Karpas-422 (cell line): ENCODE measurements around the gene LRRC74A. TPM values are rescaled to one million over a fixed set of nuclear protein-coding genes. Genes with fewer than 3 reads are reported as not detected.
"Not testable (repeated sequence)": the region's sequence is repeated elsewhere in the genome, so short reads cannot be mapped to it uniquely, and the experiment has no call there.

Experiments
- DNase-seq: peaks from one replicate; pipeline ENCODE4 v3.0.0-alpha.2; 2015
- H2AFZ ChIP-seq: fragments of 200-600 bp; sonication (generic); 2 replicates; pipeline ENCODE4 v1.6.1; 2014; ENCODE audit warnings: antibody characterized with exemption, low read length, mixed read lengths
- H3K27ac ChIP-seq: fragments of 200-600 bp; sonication (generic); 2 replicates; pipeline ENCODE4 v1.5.1; 2014; ENCODE audit warnings: mild to moderate bottlenecking, low read length, moderate library complexity
- H3K27me3 ChIP-seq: fragments of 200-600 bp; sonication (generic); 2 replicates; pipeline ENCODE4 v1.6.1; 2014; ENCODE audit warnings: low read length, mixed read lengths
- H3K36me3 ChIP-seq: fragments of 200-600 bp; sonication (generic); 2 replicates; pipeline ENCODE4 v1.6.1; 2014; ENCODE audit warnings: low read length, mixed read lengths; ENCODE audit not compliant: insufficient read depth
- H3K4me1 ChIP-seq: fragments of 200-600 bp; sonication (generic); 2 replicates; pipeline ENCODE4 v1.6.1; 2014; ENCODE audit warnings: mild to moderate bottlenecking, low read length, mixed read lengths
- H3K4me2 ChIP-seq: fragments of 200-600 bp; sonication (generic); 2 replicates; pipeline ENCODE4 v1.6.1; 2014; ENCODE audit warnings: low read length, low read depth, mild to moderate bottlenecking; ENCODE audit not compliant: poor library complexity, severe bottlenecking
- H3K4me3 ChIP-seq: fragments of 200-600 bp; sonication (generic); 2 replicates; pipeline ENCODE4 v1.5.1; 2014; ENCODE audit warnings: mild to moderate bottlenecking, antibody characterized with exemption, low read length, mixed read lengths
- H3K79me2 ChIP-seq: fragments of 200-600 bp; sonication (generic); 2 replicates; pipeline ENCODE4 v1.6.1; 2014; ENCODE audit warnings: mild to moderate bottlenecking, low read length, mixed read lengths
- H3K9ac ChIP-seq: fragments of 200-600 bp; sonication (generic); 2 replicates; pipeline ENCODE4 v1.6.0; 2014; ENCODE audit warnings: low read length
- H3K9me2 ChIP-seq: fragments of 200-600 bp; sonication (generic), shearing (Covaris generic); replicated peaks from 2 replicates; pipeline ENCODE4 v1.6.0; 2014; ENCODE audit warnings: mild to moderate bottlenecking, low read length, moderate library complexity; ENCODE audit not compliant: insufficient read depth
- H3K9me3 ChIP-seq: fragments of 300-700, 200-600 bp; sonication (generic); 2 replicates; pipeline ENCODE4 v1.6.1; 2014; ENCODE audit warnings: low read length, mixed read lengths
- H4K20me1 ChIP-seq: fragments of 200-600 bp; sonication (generic); 2 replicates; pipeline ENCODE4 v1.6.1; 2014; ENCODE audit warnings: mild to moderate bottlenecking, antibody characterized with exemption, low read length, low read depth; ENCODE audit not compliant: insufficient read depth
- total RNA-seq: library from RNA; depleted of rRNA; stranded (reverse); fragments of >200 nt; shearing (Covaris generic); gene quantifications from 2 replicates; pipeline ENCODE4 v1.2.3, GENCODE V29; 2014; ENCODE audit warnings: low replicate concordance

LRRC74A gene
- total RNA-seq, 1 experiment from 2014 or later, result not detected

GRCh38 chr14:76891391-76891790, 65.2 kb downstream of the LRRC74A start:
- Histone ChIP-seq H3K9ac (no peak overlapping the region), H2AFZ (no peak overlapping the region), H3K79me2 (no peaks in the 10 kb centered on the region), H3K4me1 (no peaks in the 10 kb centered on the region), H3K4me2 (no peak overlapping the region), H3K27ac (no peak overlapping the region), H4K20me1 (no peaks in the 10 kb centered on the region), H3K4me3 (no peak overlapping the region), H3K27me3 (peaks cover 6% of the 10 kb centered on the region; the same call in 1 of the 2 replicates), H3K9me3 (peaks cover 4% of the 10 kb centered on the region), H3K36me3 (no peaks in the 10 kb centered on the region), H3K9me2 (no peaks in the 10 kb centered on the region)
- no peak for DNase-seq

GRCh38 chr14:76894308-76894707, 68.1 kb downstream of the LRRC74A start:
- Histone ChIP-seq H3K9ac (no peak overlapping the region), H3K79me2 (no peaks in the 10 kb centered on the region), H3K4me2 (no peak overlapping the region), H4K20me1 (no peaks in the 10 kb centered on the region), H3K9me2 (no peaks in the 10 kb centered on the region), H3K4me1 (no peaks in the 10 kb centered on the region), H3K36me3 (no peaks in the 10 kb centered on the region), H3K27me3 (peaks cover 3% of the 10 kb centered on the region; the same call in 1 of the 2 replicates), H2AFZ (no peak overlapping the region), H3K4me3 (no peak overlapping the region), H3K9me3 (peaks cover 4% of the 10 kb centered on the region), H3K27ac (no peak overlapping the region)
- DNase-seq, result peak; percentile 87

- not testable (repeated sequence) for DNase-seq, H2AFZ ChIP-seq, H3K4me1 ChIP-seq, H3K4me2 ChIP-seq, H3K36me3 ChIP-seq, H3K79me2 ChIP-seq, H3K27me3 ChIP-seq, H3K4me3 ChIP-seq, H3K9me3 ChIP-seq, H3K9me2 ChIP-seq, H4K20me1 ChIP-seq, H3K27ac ChIP-seq, H3K9ac ChIP-seq
These were observed 71.8 kb downstream of the LRRC74A start for GRCh38 chr14:76898006-76898405.

GRCh38 chr14:76900682-76901081, 74.5 kb downstream of the LRRC74A start:
- H3K4me1 ChIP-seq, result peaks cover 15% of the 10 kb centered on the region
- no peaks in the 10 kb centered on the region for H3K36me3 ChIP-seq
- no peaks in the 10 kb centered on the region for H3K27me3 ChIP-seq
- no peak overlapping the region for H3K4me3 ChIP-seq
- H3K9ac ChIP-seq, result no peak overlapping the region
- no peaks in the 10 kb centered on the region for H3K79me2 ChIP-seq
- no peaks in the 10 kb centered on the region for H4K20me1 ChIP-seq
- H3K9me3 ChIP-seq, result no peaks in the 10 kb centered on the region
- no peak overlapping the region for H3K27ac ChIP-seq
- H3K4me2 ChIP-seq, result no peak overlapping the region
- no peak overlapping the region for H2AFZ ChIP-seq
- no peak for DNase-seq
- H3K9me2 ChIP-seq, result no peaks in the 10 kb centered on the region

- no peak overlapping the region for H3K9ac ChIP-seq
- no peaks in the 10 kb centered on the region for H3K79me2 ChIP-seq
- no peak overlapping the region for H2AFZ ChIP-seq
- no peak for DNase-seq
- no peak overlapping the region for H3K4me3 ChIP-seq
- H3K9me3 ChIP-seq, result no peaks in the 10 kb centered on the region
- no peaks in the 10 kb centered on the region for H3K9me2 ChIP-seq
- no peak overlapping the region for H3K4me2 ChIP-seq
- H3K27me3 ChIP-seq, result no peaks in the 10 kb centered on the region
- H3K27ac ChIP-seq, result no peak overlapping the region
- H3K36me3 ChIP-seq, result no peaks in the 10 kb centered on the region
- H3K4me1 ChIP-seq, result peaks cover 17% of the 10 kb centered on the region
- no peaks in the 10 kb centered on the region for H4K20me1 ChIP-seq
These were observed 75.2 kb downstream of the LRRC74A start for GRCh38 chr14:76901171-76902055.

- no peak overlapping the region for H3K4me3 ChIP-seq
- H3K27ac ChIP-seq, result no peak overlapping the region
- no peaks in the 10 kb centered on the region for H3K79me2 ChIP-seq
- no peaks in the 10 kb centered on the region for H3K9me3 ChIP-seq
- no peaks in the 10 kb centered on the region for H3K27me3 ChIP-seq
- no peak for DNase-seq
- no peaks in the 10 kb centered on the region for H4K20me1 ChIP-seq
- no peaks in the 10 kb centered on the region for H3K9me2 ChIP-seq
- H3K4me2 ChIP-seq, result no peak overlapping the region
- no peak overlapping the region for H3K9ac ChIP-seq
- no peaks in the 10 kb centered on the region for H3K36me3 ChIP-seq
- H2AFZ ChIP-seq, result no peak overlapping the region
- H3K4me1 ChIP-seq, result peaks cover 17% of the 10 kb centered on the region
These were observed 76.4 kb downstream of the LRRC74A start for GRCh38 chr14:76902591-76902990.

GRCh38 chr14:76904100-76904739, 78.0 kb downstream of the LRRC74A start:
- Histone ChIP-seq H2AFZ (0 out of 2 replicates have a peak overlapping the region, but pooled peaks have one; percentile 29), H3K4me1 (peaks cover 22% of the 10 kb centered on the region), H3K9ac (0 out of 2 replicates have a peak overlapping the region, but pooled peaks have one; percentile 1), H3K27ac (0 out of 2 replicates have a peak overlapping the region, but pooled peaks have one; percentile 19), H3K36me3 (no peaks in the 10 kb centered on the region), H3K27me3 (no peaks in the 10 kb centered on the region), H4K20me1 (no peaks in the 10 kb centered on the region), H3K79me2 (no peaks in the 10 kb centered on the region), H3K9me3 (no peaks in the 10 kb centered on the region), H3K4me2 (peak overlapping the region; percentile 50), H3K4me3 (peak overlapping the region; percentile 3; the same call in 1 of the 2 replicates), H3K9me2 (no peaks in the 10 kb centered on the region)
- no peak for DNase-seq
